GM23248 (cell line): Measurements from ENCODE around the gene TMEM237.

ENCODE experiments used
- EZH2 ChIP-seq: fragments of 200-600 bp; sonication (generic); IDR thresholded peaks from 2 replicates; pipeline ENCODE4 v1.6.1; 2018; ENCODE audit warnings: antibody characterized with exemption, mild to moderate bottlenecking; ENCODE audit not compliant: insufficient read depth, poor library complexity, severe bottlenecking
- EZH2phosphoT487 ChIP-seq: fragments of 200-600 bp; sonication (generic); IDR thresholded peaks from 2 replicates; pipeline ENCODE4 v1.6.1; 2018; ENCODE audit warnings: antibody characterized with exemption, moderate library complexity, mild to moderate bottlenecking, low read depth; ENCODE audit not compliant: insufficient read depth

GRCh38 chr2:201656102-201656501, 12.8 kb upstream of the TMEM237 start:
- no peak for TF ChIP-seq EZH2
- no peak for TF ChIP-seq EZH2phosphoT487
